Uterus (tissue), 2 donors: ENCODE results near the gene NIT2.

Experiments used
- POLR2A ChIP-seq, 2 donors: fragments of 450-650 bp; IDR thresholded peaks; one replicate each; pipeline ENCODE4 v1.6.1; 2016; ENCODE audit warnings: antibody characterized with exemption in 2 of 2, mild to moderate bottlenecking in 1 of 2, moderate library complexity in 1 of 2
- TF ChIP-seq, protein P1 (sequence below), 4 experiments: fragments of 200-600 bp in 2 of 4; fragments of 450-650 bp in 2 of 4; sonication (generic) in 2 of 4; IDR thresholded peaks; one replicate each; pipeline ENCODE4 v1.5.1; 2016 to 2019; ENCODE audit warnings: antibody characterized with exemption in 4 of 4, mild to moderate bottlenecking in 2 of 4, moderate library complexity in 1 of 4

DNA sequence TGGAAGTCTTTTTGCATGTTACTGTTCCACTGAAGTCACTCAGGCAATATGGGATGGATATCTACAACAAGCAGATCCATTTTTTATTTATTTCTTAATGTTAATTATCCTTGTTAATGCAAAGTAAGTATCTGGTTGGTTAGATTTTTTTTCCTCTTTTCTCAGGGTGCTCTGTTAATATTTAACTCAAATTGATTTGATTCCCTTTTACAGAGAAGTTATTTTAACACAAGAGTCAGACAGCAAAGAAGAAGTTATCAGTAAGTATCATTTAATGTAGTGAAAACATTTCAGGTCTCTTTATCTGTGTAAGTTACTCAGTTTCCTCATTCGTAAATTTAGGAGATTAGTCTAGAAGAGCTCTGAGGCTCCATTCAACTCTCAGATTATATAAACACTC lies 39.5 kb upstream of the NIT2 start:
- no peak for TF ChIP-seq POLR2A (IDR thresholded peaks at IDR 0.05)
- TF ChIP-seq, protein P1, sequence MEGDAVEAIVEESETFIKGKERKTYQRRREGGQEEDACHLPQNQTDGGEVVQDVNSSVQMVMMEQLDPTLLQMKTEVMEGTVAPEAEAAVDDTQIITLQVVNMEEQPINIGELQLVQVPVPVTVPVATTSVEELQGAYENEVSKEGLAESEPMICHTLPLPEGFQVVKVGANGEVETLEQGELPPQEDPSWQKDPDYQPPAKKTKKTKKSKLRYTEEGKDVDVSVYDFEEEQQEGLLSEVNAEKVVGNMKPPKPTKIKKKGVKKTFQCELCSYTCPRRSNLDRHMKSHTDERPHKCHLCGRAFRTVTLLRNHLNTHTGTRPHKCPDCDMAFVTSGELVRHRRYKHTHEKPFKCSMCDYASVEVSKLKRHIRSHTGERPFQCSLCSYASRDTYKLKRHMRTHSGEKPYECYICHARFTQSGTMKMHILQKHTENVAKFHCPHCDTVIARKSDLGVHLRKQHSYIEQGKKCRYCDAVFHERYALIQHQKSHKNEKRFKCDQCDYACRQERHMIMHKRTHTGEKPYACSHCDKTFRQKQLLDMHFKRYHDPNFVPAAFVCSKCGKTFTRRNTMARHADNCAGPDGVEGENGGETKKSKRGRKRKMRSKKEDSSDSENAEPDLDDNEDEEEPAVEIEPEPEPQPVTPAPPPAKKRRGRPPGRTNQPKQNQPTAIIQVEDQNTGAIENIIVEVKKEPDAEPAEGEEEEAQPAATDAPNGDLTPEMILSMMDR (IDR thresholded peaks at IDR 0.05): no peak
